HG03025 (cell line): Measurements from ENCODE around the gene TMEM150C.
"Not testable (repeated sequence)": the region's sequence is repeated elsewhere in the genome, so short reads cannot be mapped to it uniquely, and the experiment has no call there.

Experiments
- ATAC-seq: cut with Tn5 transposase; IDR thresholded peaks from one replicate; pipeline ENCODE4 v1.9.1; 2021; ENCODE audit warnings: mild to moderate bottlenecking, moderate library complexity; ENCODE audit not compliant: unreplicated experiment, low FRiP score

The TMEM150C gene

GRCh38 chr4:82569727-82570126, 7.9 kb upstream of the TMEM150C start:
- ATAC-seq: no peak

GRCh38 chr4:82569076-82569475, 7.3 kb upstream of the TMEM150C start:
- ATAC-seq: no peak

- ATAC-seq: no peak
Observed at GRCh38 chr4:82567444-82567843, 5.7 kb upstream of the TMEM150C start.

- no peak for ATAC-seq
Observed at GRCh38 chr4:82562564-82562854, 721 bp upstream of the TMEM150C start.

GRCh38 chr4:82560853-82561785, 669 bp downstream of the TMEM150C start:
- no peak for ATAC-seq

GRCh38 chr4:82559735-82560120, 2.1 kb downstream of the TMEM150C start:
- ATAC-seq: no peak

- ATAC-seq: not testable (repeated sequence)
Observed at GRCh38 chr4:82559090-82559734, 2.6 kb downstream of the TMEM150C start.

GRCh38 chr4:82555276-82555675, 6.5 kb downstream of the TMEM150C start:
- no peak for ATAC-seq

- ATAC-seq: no peak
Observed at GRCh38 chr4:82553020-82553419, 8.8 kb downstream of the TMEM150C start.

GRCh38 chr4:82551734-82552133, 10.1 kb downstream of the TMEM150C start:
- no peak for ATAC-seq

- ATAC-seq: not testable (repeated sequence)
Observed at GRCh38 chr4:82547850-82548249, 13.9 kb downstream of the TMEM150C start.

- no peak for ATAC-seq
Observed at GRCh38 chr4:82543131-82543530, 18.7 kb downstream of the TMEM150C start.

GRCh38 chr4:82542642-82543041, 19.1 kb downstream of the TMEM150C start:
- no peak for ATAC-seq

- no peak for ATAC-seq
Observed at GRCh38 chr4:82529322-82529721, 32.5 kb downstream of the TMEM150C start.

- ATAC-seq: no peak
Observed at GRCh38 chr4:82528868-82529267, 32.9 kb downstream of the TMEM150C start.

- ATAC-seq: no peak
Observed at GRCh38 chr4:82528074-82528473, 33.7 kb downstream of the TMEM150C start.

- ATAC-seq: no peak
Observed at GRCh38 chr4:82525307-82525911, 36.4 kb downstream of the TMEM150C start.

GRCh38 chr4:82524570-82525152, 37.1 kb downstream of the TMEM150C start:
- no peak for ATAC-seq

GRCh38 chr4:82523179-82523578, 38.6 kb downstream of the TMEM150C start:
- ATAC-seq: no peak

GRCh38 chr4:82522472-82522871, 39.3 kb downstream of the TMEM150C start:
- no peak for ATAC-seq

- ATAC-seq: no peak
Observed at GRCh38 chr4:82521283-82521682, 40.5 kb downstream of the TMEM150C start.
